ENCODE measurements around the gene PHC3.

PHC3 gene

GRCh38 chr3:170111147-170111771 lies 70.3 kb downstream of the PHC3 start:
- DNase-seq, result no peak
- no peak overlapping the region for H3K27ac ChIP-seq
- peaks cover 35% of the 10 kb centered on the region for H3K36me3 ChIP-seq
- H3K27me3 ChIP-seq (ENCODE audit: insufficient read depth, low read depth, severe bottlenecking), result no peaks in the 10 kb centered on the region
- H3K4me3 ChIP-seq (ENCODE audit: low read depth, low read length), result no peak overlapping the region
- no peak for TF ChIP-seq CTCF (IDR thresholded peaks at IDR 0.05; ENCODE audit: low read depth, low read length)
- no peaks in the 10 kb centered on the region for H3K9me3 ChIP-seq (ENCODE audit: severe bottlenecking)

GRCh38 chr3:170109579-170110293 lies 71.8 kb downstream of the PHC3 start:
- Histone ChIP-seq H3K27ac (no peak overlapping the region), H3K27me3 (ENCODE audit: insufficient read depth, low read depth, severe bottlenecking) (no peaks in the 10 kb centered on the region), H3K9me3 (ENCODE audit: severe bottlenecking) (no peaks in the 10 kb centered on the region), H3K36me3 (peaks cover 35% of the 10 kb centered on the region), H3K4me3 (ENCODE audit: low read depth, low read length) (no peak overlapping the region)
- no peak for DNase-seq
- TF ChIP-seq CTCF (IDR thresholded peaks at IDR 0.05; ENCODE audit: low read depth, low read length), result no peak

DNA sequence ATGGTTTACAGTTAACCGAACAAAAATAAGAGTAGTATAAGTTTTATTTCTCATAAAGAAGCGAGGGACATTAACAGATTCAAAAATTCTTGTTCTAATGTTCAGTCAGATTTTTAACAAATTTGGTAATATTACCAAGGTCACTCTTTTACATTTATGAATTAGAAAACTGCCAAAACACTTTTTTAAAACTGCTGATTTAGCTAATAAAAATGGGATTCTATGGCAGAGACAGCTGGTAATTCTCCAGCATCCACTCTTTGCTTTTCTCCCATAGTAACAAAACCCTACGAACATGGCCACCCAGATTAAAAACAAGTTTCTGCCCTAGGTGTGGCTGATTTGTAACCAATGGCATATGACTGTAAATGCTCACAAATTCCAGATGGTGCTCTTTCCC lies 72.6 kb downstream of the PHC3 start:
- no peak for TF ChIP-seq CTCF (IDR thresholded peaks at IDR 0.05; ENCODE audit: low read depth, low read length)
- no peak overlapping the region for H3K27ac ChIP-seq
- no peaks in the 10 kb centered on the region for H3K9me3 ChIP-seq (ENCODE audit: severe bottlenecking)
- H3K4me3 ChIP-seq (ENCODE audit: low read depth, low read length), result no peak overlapping the region
- no peak for DNase-seq
- H3K27me3 ChIP-seq (ENCODE audit: insufficient read depth, low read depth, severe bottlenecking), result no peaks in the 10 kb centered on the region
- peaks cover 33% of the 10 kb centered on the region for H3K36me3 ChIP-seq

GRCh38 chr3:170107941-170108340 lies 73.6 kb downstream of the PHC3 start:
- Histone ChIP-seq H3K27me3 (ENCODE audit: insufficient read depth, low read depth, severe bottlenecking) (no peaks in the 10 kb centered on the region), H3K36me3 (peaks cover 26% of the 10 kb centered on the region), H3K27ac (no peak overlapping the region), H3K9me3 (ENCODE audit: severe bottlenecking) (no peaks in the 10 kb centered on the region), H3K4me3 (ENCODE audit: low read depth, low read length) (no peak overlapping the region)
- no peak for DNase-seq
- no peak for TF ChIP-seq CTCF (IDR thresholded peaks at IDR 0.05; ENCODE audit: low read depth, low read length)

DNA sequence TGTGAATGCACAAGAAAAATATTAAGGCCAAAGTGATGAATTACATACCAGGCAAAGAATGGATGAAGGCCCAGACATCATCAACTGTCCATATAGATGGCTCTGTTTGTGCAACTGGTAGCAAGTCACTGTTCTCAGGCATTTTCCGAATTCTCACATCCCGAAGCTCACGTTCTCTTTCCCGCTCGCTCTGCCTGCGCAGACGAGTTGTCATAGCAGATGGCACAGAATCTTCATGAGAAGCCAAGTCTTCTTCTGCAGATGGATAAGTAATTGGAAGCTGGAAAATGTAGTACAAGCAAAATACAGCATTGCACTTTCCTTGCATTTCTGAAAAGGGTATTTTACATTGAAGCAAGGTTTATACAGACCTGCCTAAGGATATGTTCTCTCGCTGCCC lies 79.1 kb downstream of the PHC3 start:
- H3K27ac ChIP-seq, result no peak overlapping the region
- H3K4me3 ChIP-seq (ENCODE audit: low read depth, low read length), result no peak overlapping the region
- no peaks in the 10 kb centered on the region for H3K27me3 ChIP-seq (ENCODE audit: insufficient read depth, low read depth, severe bottlenecking)
- H3K9me3 ChIP-seq (ENCODE audit: severe bottlenecking), result no peaks in the 10 kb centered on the region
- no peak for TF ChIP-seq CTCF (IDR thresholded peaks at IDR 0.05; ENCODE audit: low read depth, low read length)
- no peak for DNase-seq
- H3K36me3 ChIP-seq, result peaks cover 35% of the 10 kb centered on the region

Measured in WERI-Rb-1 (cell line).